ENCODE results near the gene DNAJB12.
"Not testable (repeated sequence)": the region's sequence is repeated elsewhere in the genome, so short reads cannot be mapped to it uniquely, and the experiment has no call there.

Gene DNAJB12

GRCh38 chr10:72328829-72329204 lies 25.9 kb downstream of the DNAJB12 start:
- Histone ChIP-seq H3K9me3 (ENCODE audit: low read length) (no peaks in the 10 kb centered on the region), H3K27ac (ENCODE audit: low read depth, low read length) (no peak overlapping the region), H3K4me3 (ENCODE audit: low read depth in 1 of 2, low read length in 2 of 2) (no peak overlapping the region), H3K4me1 (ENCODE audit: insufficient read depth, low read length) (peaks cover 25% of the 10 kb centered on the region), H3K9ac (ENCODE audit: low read length) (no peak overlapping the region), H3K36me3 (ENCODE audit: insufficient read depth, low read length) (no peaks in the 10 kb centered on the region), H3K27me3 (ENCODE audit: control insufficient read depth in 1 of 2, insufficient read depth in 2 of 2, low read length in 2 of 2) (no peaks in the 10 kb centered on the region)

DNA sequence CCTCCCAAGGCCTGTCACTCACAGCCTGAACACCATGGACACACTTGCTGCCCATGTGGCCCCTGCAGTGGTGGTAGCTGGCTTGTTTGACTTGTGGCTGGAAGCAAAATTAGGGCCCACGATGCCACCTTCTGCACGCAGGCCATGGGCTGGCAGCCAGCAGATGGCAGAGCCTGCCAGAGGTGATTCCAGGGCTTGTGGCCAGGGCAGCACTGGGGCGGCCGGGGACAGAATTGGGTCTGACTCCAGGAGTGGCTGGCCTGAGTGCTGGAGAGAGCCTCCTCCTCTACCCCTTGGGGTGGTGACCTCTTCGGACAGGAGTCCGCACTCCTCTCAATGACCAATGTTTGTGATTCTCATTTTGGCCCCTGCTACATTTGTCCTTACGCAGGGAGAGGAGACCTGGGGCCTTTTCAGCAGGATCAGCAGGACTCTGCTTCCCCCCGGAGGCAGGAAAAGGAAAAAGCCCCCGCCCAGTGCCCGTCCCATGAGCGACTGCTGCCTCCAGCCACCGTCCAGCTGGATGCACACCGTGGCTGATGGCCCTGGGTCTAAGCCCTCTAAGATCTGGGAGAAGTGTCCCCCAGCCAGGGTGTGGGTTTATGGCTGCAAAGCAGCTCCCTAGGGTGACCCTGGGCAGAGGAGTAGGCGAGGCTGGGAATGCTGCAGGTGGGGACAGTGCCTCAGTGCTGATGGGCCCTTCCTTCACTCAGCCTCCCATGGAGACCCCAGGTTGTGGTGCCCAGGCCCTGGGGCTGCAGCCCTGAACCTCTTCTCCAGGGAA lies 26.5 kb downstream of the DNAJB12 start:
- no peak overlapping the region for H3K4me3 ChIP-seq (ENCODE audit: low read depth in 1 of 2, low read length in 2 of 2)

GRCh38 chr10:72326665-72327603 lies 27.8 kb downstream of the DNAJB12 start:
- H3K4me1 ChIP-seq (ENCODE audit: insufficient read depth, low read length), result peaks cover 19% of the 10 kb centered on the region
- not testable (repeated sequence) for H3K9me3 ChIP-seq (ENCODE audit: low read length); H3K36me3 ChIP-seq (ENCODE audit: insufficient read depth, low read length); H3K27ac ChIP-seq (ENCODE audit: low read depth, low read length); H3K9ac ChIP-seq (ENCODE audit: low read length); H3K27me3 ChIP-seq (ENCODE audit: control insufficient read depth in 1 of 2, insufficient read depth in 2 of 2, low read length in 2 of 2); H3K4me3 ChIP-seq (ENCODE audit: low read depth in 1 of 2, low read length in 2 of 2)

More for the DNA sequence above, 26.5 kb downstream of the DNAJB12 start:
- H3K36me3 ChIP-seq (ENCODE audit: insufficient read depth, low read length), result no peaks in the 10 kb centered on the region
- no peaks in the 10 kb centered on the region for H3K9me3 ChIP-seq (ENCODE audit: low read length)
- peaks cover 25% of the 10 kb centered on the region for H3K4me1 ChIP-seq (ENCODE audit: insufficient read depth, low read length)
- H3K27ac ChIP-seq (ENCODE audit: low read depth, low read length), result no peak overlapping the region
- no peak overlapping the region for H3K9ac ChIP-seq (ENCODE audit: low read length)
- H3K27me3 ChIP-seq (ENCODE audit: control insufficient read depth in 1 of 2, insufficient read depth in 2 of 2, low read length in 2 of 2), result no peaks in the 10 kb centered on the region

GRCh38 chr10:72325243-72326175 lies 29.2 kb downstream of the DNAJB12 start:
- not testable (repeated sequence) for H3K27ac ChIP-seq (ENCODE audit: low read depth, low read length); H3K9ac ChIP-seq (ENCODE audit: low read length); H3K27me3 ChIP-seq (ENCODE audit: control insufficient read depth in 1 of 2, insufficient read depth in 2 of 2, low read length in 2 of 2); H3K9me3 ChIP-seq (ENCODE audit: low read length); H3K36me3 ChIP-seq (ENCODE audit: insufficient read depth, low read length); H3K4me3 ChIP-seq (ENCODE audit: low read depth in 1 of 2, low read length in 2 of 2)
- H3K4me1 ChIP-seq (ENCODE audit: insufficient read depth, low read length), result peaks cover 16% of the 10 kb centered on the region

DNA sequence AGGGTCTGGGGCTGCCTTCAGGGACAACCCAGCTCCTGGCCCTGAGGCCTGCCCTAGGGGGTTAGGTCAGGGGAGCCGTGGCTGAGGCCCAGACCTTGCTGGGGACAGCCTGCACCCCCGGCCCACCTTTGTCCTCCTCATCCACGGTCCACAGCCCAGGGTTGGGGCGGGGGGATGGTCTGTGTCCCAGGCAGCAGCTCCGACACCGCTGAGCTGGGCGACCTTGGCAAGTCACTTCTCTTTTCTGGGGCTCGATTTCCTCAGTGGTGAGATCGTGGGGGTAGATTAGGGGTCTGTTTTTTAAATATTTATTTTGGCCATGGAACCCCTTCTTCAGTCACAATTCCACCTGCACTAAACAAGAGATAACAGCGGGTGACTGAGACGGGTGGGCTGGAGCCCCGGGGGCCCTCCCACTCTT lies 30.9 kb downstream of the DNAJB12 start:
- Histone ChIP-seq H3K27ac (ENCODE audit: low read depth, low read length) (no peak overlapping the region), H3K9me3 (ENCODE audit: low read length) (no peaks in the 10 kb centered on the region), H3K4me1 (ENCODE audit: insufficient read depth, low read length) (peaks cover 29% of the 10 kb centered on the region), H3K9ac (ENCODE audit: low read length) (no peak overlapping the region), H3K4me3 (ENCODE audit: low read depth in 1 of 2, low read length in 2 of 2) (no peak overlapping the region), H3K27me3 (ENCODE audit: control insufficient read depth in 1 of 2, insufficient read depth in 2 of 2, low read length in 2 of 2) (no peaks in the 10 kb centered on the region), H3K36me3 (ENCODE audit: insufficient read depth, low read length) (no peaks in the 10 kb centered on the region)

DNA sequence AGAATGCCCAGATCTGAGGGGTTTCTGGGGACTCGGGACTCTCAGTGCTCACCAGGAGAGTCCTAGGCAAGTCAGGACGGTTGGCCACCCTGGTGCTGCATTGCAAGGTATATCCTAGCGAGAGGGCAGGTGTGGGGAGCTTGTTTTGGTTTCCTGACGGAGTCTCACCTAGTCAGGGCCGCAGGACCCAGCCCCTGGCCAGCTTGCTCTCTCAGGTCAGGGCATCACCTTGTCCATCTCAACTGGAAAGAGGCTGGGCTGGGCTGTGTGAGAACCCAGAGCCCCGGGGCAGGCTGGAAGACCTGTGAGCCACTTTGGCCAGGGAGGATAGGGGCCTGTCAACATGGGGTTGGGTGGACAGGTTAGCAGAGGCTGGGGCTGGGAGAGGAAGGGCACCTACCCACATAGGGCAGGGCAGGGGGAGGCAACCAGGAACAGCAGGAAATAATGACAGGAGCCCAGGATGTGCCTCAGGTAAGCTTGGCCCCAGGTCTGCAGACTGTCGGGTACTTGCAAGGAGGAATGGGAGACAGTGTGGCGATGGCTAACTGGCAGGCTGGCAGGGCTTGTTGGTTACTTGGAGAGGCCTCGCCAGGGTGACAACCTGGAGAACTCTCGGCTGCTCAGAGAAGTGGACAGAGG lies 31.5 kb downstream of the DNAJB12 start:
- H3K4me1 ChIP-seq (ENCODE audit: insufficient read depth, low read length), result peaks cover 27% of the 10 kb centered on the region
- H3K4me3 ChIP-seq (ENCODE audit: low read depth in 1 of 2, low read length in 2 of 2), result no peak overlapping the region
- no peaks in the 10 kb centered on the region for H3K27me3 ChIP-seq (ENCODE audit: control insufficient read depth in 1 of 2, insufficient read depth in 2 of 2, low read length in 2 of 2)
- H3K9ac ChIP-seq (ENCODE audit: low read length), result no peak overlapping the region
- H3K36me3 ChIP-seq (ENCODE audit: insufficient read depth, low read length), result no peaks in the 10 kb centered on the region
- H3K27ac ChIP-seq (ENCODE audit: low read depth, low read length), result no peak overlapping the region
- no peaks in the 10 kb centered on the region for H3K9me3 ChIP-seq (ENCODE audit: low read length)

DNA sequence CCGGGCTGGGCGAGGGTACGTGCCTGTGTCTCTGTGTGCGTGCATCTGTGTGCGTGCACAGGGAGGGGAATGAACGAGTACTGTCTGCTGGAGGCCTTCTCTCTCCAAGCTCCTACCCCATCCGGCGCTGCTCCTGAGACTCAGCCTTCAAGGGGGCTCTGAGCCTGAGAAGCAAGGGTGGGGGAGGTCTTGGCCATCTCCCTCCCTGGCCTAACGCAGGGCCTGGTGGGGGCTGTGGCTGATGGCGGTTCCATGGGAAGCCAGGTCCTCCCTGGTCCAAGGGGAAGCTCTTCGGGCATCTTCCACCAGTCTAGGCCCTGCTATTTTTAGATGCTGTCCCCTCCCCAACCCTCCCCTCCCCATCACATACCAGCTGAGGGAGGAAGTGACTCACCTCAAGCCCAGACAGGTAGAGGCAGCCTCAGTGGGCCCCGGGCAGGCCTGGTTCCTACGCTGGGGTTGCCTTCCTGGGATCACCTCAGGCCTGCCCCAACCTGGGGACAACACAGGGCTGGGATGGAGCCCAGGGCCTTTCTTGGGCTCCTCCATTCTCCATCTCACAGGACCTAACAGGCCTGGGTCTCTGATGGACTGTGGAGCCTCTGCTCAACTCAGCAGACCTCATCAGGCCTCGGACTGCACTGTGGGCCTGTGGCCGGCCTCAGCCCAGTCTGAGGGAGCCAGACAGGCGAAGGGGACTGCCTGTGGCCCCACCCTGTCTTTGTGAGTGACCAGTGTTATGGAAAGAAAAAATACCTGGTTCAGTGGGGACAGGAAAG lies 32.2 kb downstream of the DNAJB12 start:
- Histone ChIP-seq H3K36me3 (ENCODE audit: insufficient read depth, low read length) (no peaks in the 10 kb centered on the region), H3K9ac (ENCODE audit: low read length) (no peak overlapping the region), H3K27ac (ENCODE audit: low read depth, low read length) (no peak overlapping the region), H3K9me3 (ENCODE audit: low read length) (no peaks in the 10 kb centered on the region), H3K4me3 (ENCODE audit: low read depth in 1 of 2, low read length in 2 of 2) (no peak overlapping the region), H3K4me1 (ENCODE audit: insufficient read depth, low read length) (peaks cover 21% of the 10 kb centered on the region), H3K27me3 (ENCODE audit: control insufficient read depth in 1 of 2, insufficient read depth in 2 of 2, low read length in 2 of 2) (no peaks in the 10 kb centered on the region)

DNA sequence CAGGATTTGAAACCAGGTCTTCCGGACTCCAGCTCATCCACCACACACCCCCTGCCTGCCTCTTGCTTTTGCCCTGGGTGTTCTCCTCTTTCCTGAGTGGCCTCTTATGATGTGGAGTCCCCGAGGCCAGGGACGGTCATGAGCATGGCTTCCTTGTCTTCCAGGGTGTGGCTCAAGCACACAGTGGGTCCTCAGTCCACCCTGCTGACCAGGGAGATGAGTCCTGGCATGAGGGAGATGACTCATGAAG lies 32.8 kb downstream of the DNAJB12 start:
- no peaks in the 10 kb centered on the region for H3K36me3 ChIP-seq (ENCODE audit: insufficient read depth, low read length)
- H3K4me3 ChIP-seq (ENCODE audit: low read depth in 1 of 2, low read length in 2 of 2), result no peak overlapping the region
- no peak overlapping the region for H3K9ac ChIP-seq (ENCODE audit: low read length)
- H3K27ac ChIP-seq (ENCODE audit: low read depth, low read length), result no peak overlapping the region
- no peaks in the 10 kb centered on the region for H3K9me3 ChIP-seq (ENCODE audit: low read length)
- H3K27me3 ChIP-seq (ENCODE audit: control insufficient read depth in 1 of 2, insufficient read depth in 2 of 2, low read length in 2 of 2), result no peaks in the 10 kb centered on the region
- peaks cover 24% of the 10 kb centered on the region for H3K4me1 ChIP-seq (ENCODE audit: insufficient read depth, low read length)

GRCh38 chr10:72321248-72322029 lies 33.3 kb downstream of the DNAJB12 start:
- no peak overlapping the region for H3K27ac ChIP-seq (ENCODE audit: low read depth, low read length)
- peaks cover 25% of the 10 kb centered on the region for H3K4me1 ChIP-seq (ENCODE audit: insufficient read depth, low read length)
- no peak overlapping the region for H3K9ac ChIP-seq (ENCODE audit: low read length)
- no peaks in the 10 kb centered on the region for H3K36me3 ChIP-seq (ENCODE audit: insufficient read depth, low read length)
- H3K4me3 ChIP-seq (ENCODE audit: low read depth in 1 of 2, low read length in 2 of 2), result no peak overlapping the region
- H3K9me3 ChIP-seq (ENCODE audit: low read length), result no peaks in the 10 kb centered on the region
- no peaks in the 10 kb centered on the region for H3K27me3 ChIP-seq (ENCODE audit: control insufficient read depth in 1 of 2, insufficient read depth in 2 of 2, low read length in 2 of 2)

- Histone ChIP-seq H3K9me3 (ENCODE audit: low read length) (no peaks in the 10 kb centered on the region), H3K27me3 (ENCODE audit: control insufficient read depth in 1 of 2, insufficient read depth in 2 of 2, low read length in 2 of 2) (no peaks in the 10 kb centered on the region), H3K4me1 (ENCODE audit: insufficient read depth, low read length) (peaks cover 31% of the 10 kb centered on the region), H3K27ac (ENCODE audit: low read depth, low read length) (peak overlapping the region; percentile 79), H3K36me3 (ENCODE audit: insufficient read depth, low read length) (no peaks in the 10 kb centered on the region), H3K4me3 (ENCODE audit: low read depth in 1 of 2, low read length in 2 of 2) (no peak overlapping the region), H3K9ac (ENCODE audit: low read length) (no peak overlapping the region)
Measured at GRCh38 chr10:72320676-72321247, 34.0 kb downstream of the DNAJB12 start.

Measured in muscle layer of colon (tissue), 2 donors.